ENCODE results near the gene ITGB2.

DNA sequence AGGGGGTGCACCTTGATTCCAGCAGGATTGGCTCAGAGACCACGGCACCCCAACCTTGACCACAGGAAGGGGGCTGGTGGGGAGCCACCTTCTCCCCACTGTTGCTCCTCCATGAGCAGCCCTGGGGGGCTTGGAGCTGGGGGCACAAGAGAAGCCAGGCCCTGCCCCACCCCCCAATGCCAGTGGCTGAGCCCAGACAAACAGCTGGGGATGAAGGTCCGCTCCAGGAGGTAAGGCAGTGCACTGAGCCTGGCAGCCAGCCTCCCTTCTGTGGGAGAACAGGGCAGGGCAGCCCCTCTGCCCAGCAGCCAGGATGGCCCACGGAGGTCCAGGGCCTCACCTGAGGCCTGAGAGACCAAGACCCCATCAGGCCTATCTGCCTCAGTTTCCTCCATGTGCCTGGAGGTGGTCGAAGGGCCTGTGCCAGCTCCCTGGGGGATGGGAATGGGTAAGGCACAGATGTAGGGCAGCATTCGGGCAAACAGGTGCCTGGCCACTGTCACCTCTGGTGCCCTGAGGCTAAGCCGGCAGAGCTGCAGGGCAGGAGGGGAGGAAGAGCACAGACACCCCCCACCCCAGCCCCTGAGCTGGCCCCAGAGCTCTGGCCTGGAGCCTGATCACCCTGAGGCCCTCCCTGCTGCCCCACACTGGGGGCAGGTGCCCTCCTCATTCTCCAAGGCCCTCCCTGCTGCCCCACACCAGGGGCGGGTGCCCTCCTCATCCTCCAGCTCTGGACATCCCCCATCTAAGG, 7.1 kb downstream of the ITGB2 start:
- TF ChIP-seq TAF1 (IDR thresholded peaks at IDR 0.05; ENCODE audit: low read depth) = no peak
- TF ChIP-seq REST (IDR thresholded peaks at IDR 0.05; ENCODE audit: low read depth) = no peak
- no peak for TF ChIP-seq TCF12 (IDR thresholded peaks at IDR 0.05; ENCODE audit: low read depth)

Data from Ishikawa (cell line).